A673 (cell line): Measurements from ENCODE around the gene LYPLAL1. TPM values are rescaled to one million over a fixed set of nuclear protein-coding genes. Genes with fewer than 3 reads are reported as not detected.

ENCODE experiments used
- BruUV-seq: library from RNA; stranded (reverse); fragments of 400-500 nt; replicated peaks from 2 replicates; lab custom pipeline; 2021; lab: Mats Ljungman, UMichigan
- CTCF ChIA-PET: fragments of 300-600 bp; sonication (Branson Sonifier 250); formaldehyde crosslinking; loops from one replicate; lab custom pipeline; 2022; ENCODE audit warnings: antibody characterized with exemption; lab: Charles Lee
- POLR2A ChIA-PET: fragments of 300-600 bp; sonication (Branson Sonifier 250); formaldehyde crosslinking; loops from one replicate; lab custom pipeline; 2022; ENCODE audit warnings: antibody characterized with exemption; ENCODE audit not compliant: low non-redundant PET; lab: Charles Lee
- DNase-seq: peaks from one replicate; pipeline ENCODE4 v3.0.0-alpha.2; 2015; ENCODE audit warnings: low spot score
- H3K27ac ChIP-seq: fragments of 200-600 bp; sonication (generic); 2 replicates; pipeline ENCODE4 v1.5.1; 2016; ENCODE audit warnings: mixed run types, low read depth, mild to moderate bottlenecking, mixed read lengths, antibody characterized with exemption, low read length; ENCODE audit not compliant: poor library complexity, severe bottlenecking
- H3K27me3 ChIP-seq: fragments of 200-600 bp; sonication (generic); replicated peaks from 2 replicates; pipeline ENCODE4 v1.6.1; 2017; ENCODE audit warnings: mixed run types, low read depth, mild to moderate bottlenecking, mixed read lengths, antibody characterized with exemption, low read length; ENCODE audit not compliant: insufficient read depth, poor library complexity
- H3K36me3 ChIP-seq: fragments of 200-600 bp; sonication (generic); 2 replicates; pipeline ENCODE4 v1.6.1; 2016; ENCODE audit warnings: mixed run types, mild to moderate bottlenecking, mixed read lengths, antibody characterized with exemption, low read length; ENCODE audit not compliant: insufficient read depth, poor library complexity, severe bottlenecking
- H3K4me1 ChIP-seq: fragments of 200-600 bp; sonication (generic); 2 replicates; pipeline ENCODE4 v1.6.1; 2017; ENCODE audit warnings: mixed run types, mild to moderate bottlenecking, mixed read lengths, antibody characterized with exemption, low read length; ENCODE audit not compliant: insufficient read depth, poor library complexity, severe bottlenecking
- H3K4me3 ChIP-seq: fragments of 200-600 bp; sonication (generic); 2 replicates; pipeline ENCODE4 v1.5.1; 2016; ENCODE audit warnings: low read depth, mixed run types, mild to moderate bottlenecking, mixed read lengths, low read length; ENCODE audit not compliant: poor library complexity, severe bottlenecking
- H3K9me3 ChIP-seq: fragments of 200-600 bp; sonication (generic); 2 replicates; pipeline ENCODE4 v1.6.1; 2016; ENCODE audit warnings: mixed run types, low read depth, mild to moderate bottlenecking, mixed read lengths, antibody characterized with exemption, low read length; ENCODE audit not compliant: poor library complexity, severe bottlenecking
- CTCF ChIP-seq: fragments of 300-800, 200-600 bp; sonication (generic); conservative IDR thresholded peaks from 2 replicates; pipeline ENCODE4 v1.5.1; 2017; ENCODE audit warnings: low read depth, mild to moderate bottlenecking, antibody characterized with exemption, low read length, moderate library complexity, mixed read lengths
- EZH2 ChIP-seq: fragments of 200-600 bp; sonication (generic); IDR thresholded peaks from 2 replicates; pipeline ENCODE4 v1.6.1; 2017; ENCODE audit warnings: borderline replicate concordance, low read depth, mild to moderate bottlenecking, mixed read lengths, antibody characterized with exemption, low read length; ENCODE audit not compliant: poor library complexity, severe bottlenecking
- intact Hi-C: fragments of 100-400 bp; cut with micrococcal nuclease; formaldehyde crosslinking; loops from one replicate; pipeline ENCODE4 v1.10.0; 2022; ENCODE audit not compliant: unreplicated experiment
- total RNA-seq: library from RNA; stranded (reverse); gene quantifications from 2 replicates; pipeline ENCODE4 v1.2.3, GENCODE V29; 2021

LYPLAL1 gene
- total RNA-seq, 1 experiment from 2014 or later: 15.3 TPM

- Histone ChIP-seq H3K9me3 (no peaks in the 10 kb centered on the region), H3K27ac (no peak overlapping the region), H3K4me3 (no peak overlapping the region), H3K4me1 (no peaks in the 10 kb centered on the region), H3K27me3 (peaks cover 12% of the 10 kb centered on the region), H3K36me3 (no peaks in the 10 kb centered on the region)
- intact Hi-C loops: no loop called here
- DNase-seq: no peak
- POLR2A ChIA-PET: no interaction called here
- CTCF ChIA-PET: no interaction called here
- BruUV-seq: no TSS peak
- no peak for TF ChIP-seq EZH2
- TF ChIP-seq CTCF: no peak
Observed at GRCh38 chr1:219151467-219151866, 22.2 kb upstream of the LYPLAL1 start.

- no peaks in the 10 kb centered on the region for H3K4me1 ChIP-seq
- CTCF ChIA-PET: interaction anchor here (0.5 kb wide), 1 partner anchor 598 kb away, joined by 3 read pairs; no protein-coding TSS in a partner anchor
- TF ChIP-seq EZH2 (no peak), CTCF (no peak)
- intact Hi-C loops: no loop called here
- no peaks in the 10 kb centered on the region for H3K36me3 ChIP-seq
- H3K4me3 ChIP-seq: no peak overlapping the region
- POLR2A ChIA-PET: no interaction called here
- peaks cover 20% of the 10 kb centered on the region for H3K27me3 ChIP-seq
- DNase-seq: no peak
- no peak overlapping the region for H3K27ac ChIP-seq
- no peaks in the 10 kb centered on the region for H3K9me3 ChIP-seq
- no TSS peak for BruUV-seq
Observed at GRCh38 chr1:219152751-219153150, 20.9 kb upstream of the LYPLAL1 start.

GRCh38 chr1:219153723-219154122 lies 20.0 kb upstream of the LYPLAL1 start:
- no TSS peak for BruUV-seq
- ChIA-PET CTCF (no interaction called here), POLR2A (no interaction called here)
- no peak for DNase-seq
- Histone ChIP-seq H3K27me3 (peaks cover 29% of the 10 kb centered on the region), H3K36me3 (no peaks in the 10 kb centered on the region), H3K4me3 (no peak overlapping the region), H3K27ac (no peak overlapping the region), H3K4me1 (no peaks in the 10 kb centered on the region), H3K9me3 (no peaks in the 10 kb centered on the region)
- TF ChIP-seq CTCF: no peak
- TF ChIP-seq EZH2: no peak
- intact Hi-C loops: no loop called here
